PC-9 (cell line): ENCODE results near the gene NRGN.

Experiments
- EZH2 ChIP-seq: fragments of 200-600 bp; sonication (generic); IDR thresholded peaks from 2 replicates; pipeline ENCODE4 v1.8.0; 2017; ENCODE audit warnings: antibody characterized with exemption, low read depth
- TF ChIP-seq, protein P1 (sequence below): fragments of 200-600 bp; sonication (generic); conservative IDR thresholded peaks from 2 replicates; pipeline ENCODE4 v1.6.1; 2017; ENCODE audit warnings: mixed run types, antibody characterized with exemption, mild to moderate bottlenecking, moderate library complexity

- TF ChIP-seq, protein P1, sequence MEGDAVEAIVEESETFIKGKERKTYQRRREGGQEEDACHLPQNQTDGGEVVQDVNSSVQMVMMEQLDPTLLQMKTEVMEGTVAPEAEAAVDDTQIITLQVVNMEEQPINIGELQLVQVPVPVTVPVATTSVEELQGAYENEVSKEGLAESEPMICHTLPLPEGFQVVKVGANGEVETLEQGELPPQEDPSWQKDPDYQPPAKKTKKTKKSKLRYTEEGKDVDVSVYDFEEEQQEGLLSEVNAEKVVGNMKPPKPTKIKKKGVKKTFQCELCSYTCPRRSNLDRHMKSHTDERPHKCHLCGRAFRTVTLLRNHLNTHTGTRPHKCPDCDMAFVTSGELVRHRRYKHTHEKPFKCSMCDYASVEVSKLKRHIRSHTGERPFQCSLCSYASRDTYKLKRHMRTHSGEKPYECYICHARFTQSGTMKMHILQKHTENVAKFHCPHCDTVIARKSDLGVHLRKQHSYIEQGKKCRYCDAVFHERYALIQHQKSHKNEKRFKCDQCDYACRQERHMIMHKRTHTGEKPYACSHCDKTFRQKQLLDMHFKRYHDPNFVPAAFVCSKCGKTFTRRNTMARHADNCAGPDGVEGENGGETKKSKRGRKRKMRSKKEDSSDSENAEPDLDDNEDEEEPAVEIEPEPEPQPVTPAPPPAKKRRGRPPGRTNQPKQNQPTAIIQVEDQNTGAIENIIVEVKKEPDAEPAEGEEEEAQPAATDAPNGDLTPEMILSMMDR, result no peak
- no peak for TF ChIP-seq EZH2
These were observed 22.9 kb downstream of the NRGN start for GRCh38 chr11:124762624-124763155.
